SK-N-SH (cell line): Measurements from ENCODE around the gene RSRP1. TPM values are rescaled to one million over a fixed set of nuclear protein-coding genes. Genes with fewer than 3 reads are reported as not detected.
"Not testable (repeated sequence)": the region's sequence is repeated elsewhere in the genome, so short reads cannot be mapped to it uniquely, and the experiment has no call there.

Experiments used
- CTCF ChIA-PET: fragments of 300-600, 350-600 bp; formaldehyde crosslinking; extraction: SDS; loops from one replicate; lab custom pipeline; 2021; lab: Yijun Ruan, JAX
- POLR2A ChIA-PET: fragments of 350-600 bp; sonication (Branson Sonifier 250); formaldehyde crosslinking; extraction: SDS; loops from one replicate; lab custom pipeline; 2020; ENCODE audit warnings: antibody characterized with exemption, inconsistent platforms; lab: Yijun Ruan, JAX
- DNase-seq: peaks from one replicate; pipeline ENCODE4 v3.0.0; 2012
- H2AFZ ChIP-seq: fragments of 200-600 bp; sonication (generic); 2 replicates; pipeline ENCODE4 v1.8.1; 2016; ENCODE audit warnings: antibody characterized with exemption, mild to moderate bottlenecking, low read depth
- H3F3A ChIP-seq: fragments of 200-600 bp; sonication (generic); replicated peaks from 2 replicates; pipeline ENCODE3; 2016; ENCODE audit warnings: antibody characterized with exemption, mild to moderate bottlenecking; ENCODE audit not compliant: insufficient read depth
- H3K27ac ChIP-seq, 2 experiments: fragments of 200-500 bp in 1 of 2; fragments of 200-600 bp in 1 of 2; sonication (Bioruptor generic) in 1 of 2; sonication (generic), shearing (Covaris generic) in 1 of 2; 2 replicates each; pipeline versions ENCODE4 v1.5.1 to v1.6.1; 2014 to 2016; ENCODE audit warnings: low read depth in 2 of 2, inconsistent platforms in 1 of 2, low read length in 1 of 2, mild to moderate bottlenecking in 1 of 2, mixed read lengths in 1 of 2
- H3K27me3 ChIP-seq: fragments of 200-600 bp; sonication (generic), shearing (Covaris generic); 2 replicates; pipeline ENCODE4 v1.6.1; 2016; ENCODE audit warnings: mixed run types; ENCODE audit not compliant: insufficient read depth
- H3K36me3 ChIP-seq, 2 experiments: fragments of 200-500 bp in 1 of 2; fragments of 200-600 bp in 1 of 2; sonication (Bioruptor generic) in 1 of 2; sonication (generic) in 1 of 2; replicated peaks in 1 of 2; 2 replicates each; pipeline versions ENCODE3 to v1.5.1; 2014 to 2016; ENCODE audit warnings: low read length in 1 of 2, mild to moderate bottlenecking in 1 of 2; ENCODE audit not compliant: insufficient read depth in 2 of 2, control insufficient read depth in 1 of 2
- H3K4me1 ChIP-seq, 2 experiments: fragments of 200-500 bp in 1 of 2; fragments of 200-600 bp in 1 of 2; sonication (Bioruptor generic) in 1 of 2; sonication (generic), shearing (Covaris generic) in 1 of 2; 2 replicates each; pipeline versions ENCODE4 v1.5.1 to v1.6.1; 2014 to 2016; ENCODE audit warnings: low read depth in 1 of 2, low read length in 1 of 2, mixed run types in 1 of 2; ENCODE audit not compliant: insufficient read depth in 2 of 2, control insufficient read depth in 1 of 2
- H3K4me2 ChIP-seq: fragments of 200-600 bp; sonication (generic), shearing (Covaris generic); 2 replicates; pipeline ENCODE4 v1.6.1; 2017; ENCODE audit warnings: mixed run types
- H3K4me3 ChIP-seq, 2 experiments: fragments of 200-500 bp in 1 of 2; fragments of 200-600 bp in 1 of 2; sonication (Bioruptor generic) in 1 of 2; sonication (generic), shearing (Covaris generic) in 1 of 2; 2 replicates each; pipeline versions ENCODE4 v1.5.1 to v1.8.1; 2014 to 2016; ENCODE audit warnings: low read depth in 2 of 2, inconsistent platforms in 1 of 2, low read length in 1 of 2, mild to moderate bottlenecking in 1 of 2, mixed read lengths in 1 of 2, moderate library complexity in 1 of 2
- H3K79me2 ChIP-seq: fragments of 200-600 bp; sonication (generic); 2 replicates; pipeline ENCODE4 v1.8.1; 2017; ENCODE audit warnings: mild to moderate bottlenecking; ENCODE audit not compliant: insufficient read depth
- H3K9ac ChIP-seq: fragments of 200-600 bp; sonication (generic); 2 replicates; pipeline ENCODE4 v1.6.1; 2017; ENCODE audit warnings: mixed run types
- H3K9me2 ChIP-seq: fragments of 200-600 bp; sonication (generic); 2 replicates; pipeline ENCODE4 v1.6.1; 2017; ENCODE audit warnings: mixed run types
- H3K9me3 ChIP-seq: fragments of 200-600 bp; sonication (generic); 2 replicates; pipeline ENCODE4 v1.6.1; 2017; ENCODE audit warnings: mixed run types, mild to moderate bottlenecking, moderate library complexity
- H4K20me1 ChIP-seq: fragments of 200-600 bp; sonication (generic); 2 replicates; pipeline ENCODE4 v1.6.1; 2017; ENCODE audit warnings: mild to moderate bottlenecking, mixed run types; ENCODE audit not compliant: insufficient read depth
- WGBS: methylation state at CpG from one replicate; pipeline ENCODE4 v1.1.6; 2017; ENCODE audit warnings: low lambda C conversion rate; 5-methylcytosine and 5-hydroxymethylcytosine counted together
- polyA plus RNA-seq, 3 experiments: library from polyadenylated mRNA; depleted of rRNA; stranded (reverse); fragments of >200 nt; gene quantifications; 2 replicates each; pipeline ENCODE4 v1.2.3, GENCODE V29; 2012

The RSRP1 gene
- polyA plus RNA-seq, 1 of the 3 experiments (the other 2 are of a cell fraction), result 126 TPM

DNA sequence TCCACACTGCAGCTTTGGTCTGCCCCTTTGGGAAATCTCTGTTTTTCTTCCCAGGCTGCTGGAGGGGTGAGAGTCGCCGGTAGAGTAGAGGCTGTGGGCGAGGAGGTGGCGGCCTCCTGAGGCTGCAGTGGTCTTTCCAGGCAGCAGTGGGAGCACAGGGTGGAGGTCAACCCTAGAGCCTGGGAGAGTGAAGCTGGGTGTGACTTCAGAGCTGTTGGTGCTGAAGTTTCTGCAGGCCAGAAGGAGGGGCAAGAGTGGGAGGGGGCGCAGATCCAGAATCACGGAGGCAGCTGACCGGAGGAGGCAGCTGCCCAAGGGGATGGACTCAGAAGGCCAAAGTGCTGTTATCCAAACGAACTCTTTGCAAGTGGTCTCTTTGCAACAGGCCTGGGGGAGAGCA is 31.5 kb upstream of the RSRP1 start:
- H3K36me3 ChIP-seq, DNase-seq, H3K4me1 ChIP-seq, CTCF ChIA-PET, H4K20me1 ChIP-seq, H3K9ac ChIP-seq, H3K27me3 ChIP-seq, H2AFZ ChIP-seq, H3K4me3 ChIP-seq, H3K79me2 ChIP-seq, H3K27ac ChIP-seq, H3K9me2 ChIP-seq, H3K4me2 ChIP-seq, H3F3A ChIP-seq, H3K9me3 ChIP-seq, POLR2A ChIA-PET: not testable (repeated sequence)
- WGBS, result no CpG with 5 or more reads among the region's 8 CpGs

GRCh38 chr1:25278358-25278757 is 31.1 kb upstream of the RSRP1 start:
- H3K4me3 ChIP-seq, H3K9ac ChIP-seq, CTCF ChIA-PET, H3F3A ChIP-seq, POLR2A ChIA-PET, H2AFZ ChIP-seq, H3K4me1 ChIP-seq, H3K36me3 ChIP-seq, H3K9me3 ChIP-seq, H3K4me2 ChIP-seq, H4K20me1 ChIP-seq, H3K27ac ChIP-seq, H3K27me3 ChIP-seq, H3K79me2 ChIP-seq, H3K9me2 ChIP-seq, DNase-seq: not testable (repeated sequence)
- 80% methylated on average over 2 of the region's 2 CpGs for WGBS

GRCh38 chr1:25277295-25277694 is 30.0 kb upstream of the RSRP1 start:
- POLR2A ChIA-PET, result not testable (repeated sequence)
- no CpG with 5 or more reads among the region's 1 CpG for WGBS

GRCh38 chr1:25275648-25276047 is 28.4 kb upstream of the RSRP1 start:
- H3K9ac ChIP-seq, H3K4me3 ChIP-seq, H3K27me3 ChIP-seq, H3K4me1 ChIP-seq, POLR2A ChIA-PET, H3F3A ChIP-seq, H4K20me1 ChIP-seq, CTCF ChIA-PET, DNase-seq, H3K4me2 ChIP-seq, H3K79me2 ChIP-seq, H3K27ac ChIP-seq, H3K36me3 ChIP-seq, H3K9me3 ChIP-seq, H3K9me2 ChIP-seq, H2AFZ ChIP-seq: not testable (repeated sequence)
- WGBS, result 53% methylated on average over 4 of the region's 4 CpGs

More at GRCh38 chr1:25277295-25277694, 30.0 kb upstream of the RSRP1 start:
- H3K9ac ChIP-seq, H2AFZ ChIP-seq, H3K36me3 ChIP-seq, H3K9me3 ChIP-seq, H3K4me2 ChIP-seq, H3K4me1 ChIP-seq, DNase-seq, H3K79me2 ChIP-seq, H3K27ac ChIP-seq, H3K4me3 ChIP-seq, H3K27me3 ChIP-seq, H3K9me2 ChIP-seq, CTCF ChIA-PET, H3F3A ChIP-seq, H4K20me1 ChIP-seq: not testable (repeated sequence)

DNA sequence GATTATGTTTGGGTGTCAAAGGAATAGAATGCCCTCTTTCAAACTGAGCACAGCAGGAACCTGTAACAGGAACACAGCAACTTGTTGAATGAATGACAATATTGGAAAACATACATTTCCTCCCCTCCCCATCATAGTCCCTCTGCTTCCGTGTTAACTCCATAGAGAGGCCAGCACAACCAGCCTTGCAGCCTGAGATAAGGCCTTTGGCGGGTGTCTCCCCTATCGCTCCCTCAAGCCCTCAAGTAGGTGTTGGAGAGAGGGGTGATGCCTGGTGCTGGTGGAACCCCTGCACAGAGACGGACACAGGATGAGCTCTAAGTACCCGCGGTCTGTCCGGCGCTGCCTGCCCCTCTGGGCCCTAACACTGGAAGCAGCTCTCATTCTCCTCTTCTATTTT is 25.0 kb upstream of the RSRP1 start, which contains the start of gene RHD:
RHD (plus strand) TSS at position 272 of the 400 bp plus-strand sequence; CDS start at position 311, 39 bp downstream.
- H3K4me2 ChIP-seq, CTCF ChIA-PET, H3K79me2 ChIP-seq, H2AFZ ChIP-seq, POLR2A ChIA-PET, H3K27me3 ChIP-seq, H3K4me1 ChIP-seq, H3K4me3 ChIP-seq, H3F3A ChIP-seq, H3K27ac ChIP-seq, DNase-seq, H3K36me3 ChIP-seq, H4K20me1 ChIP-seq, H3K9me2 ChIP-seq, H3K9ac ChIP-seq, H3K9me3 ChIP-seq: not testable (repeated sequence)
- WGBS, result 87% methylated on average over 5 of the region's 8 CpGs

GRCh38 chr1:25268143-25268760 is 21.0 kb upstream of the RSRP1 start:
- WGBS, result 59% methylated on average over 13 of the region's 14 CpGs
- POLR2A ChIA-PET, result not testable (repeated sequence)

More at GRCh38 chr1:25268143-25268760, 21.0 kb upstream of the RSRP1 start:
- Histone ChIP-seq H3K27ac (peak overlapping the region in 1 of 2 experiments; percentile 43; a peak in 2 of 4 replicates), H3K4me3 (peak overlapping the region in 1 of 2 experiments; percentile 48; a peak in 3 of 4 replicates), H2AFZ (peak overlapping the region; percentile 89)
- H3K9ac ChIP-seq, H3K27me3 ChIP-seq, H3F3A ChIP-seq, DNase-seq, H3K4me2 ChIP-seq, H3K9me3 ChIP-seq, H3K4me1 ChIP-seq, CTCF ChIA-PET, H3K79me2 ChIP-seq, H4K20me1 ChIP-seq, H3K9me2 ChIP-seq, H3K36me3 ChIP-seq: not testable (repeated sequence)
